T-helper 9 cell (primary cell): ENCODE data around the gene PRELID1.
A peak's percentile ranks its signal among the peaks of the same experiment; 100 is the strongest.
"Not testable (repeated sequence)": the region's sequence is repeated elsewhere in the genome, so short reads cannot be mapped to it uniquely, and the experiment has no call there.

Experiments used
- DNase-seq: peaks from one replicate; pipeline ENCODE4 v3.0.0-alpha.2; 2020

PRELID1 gene

GRCh38 chr5:177336603-177337494 is 33.2 kb downstream of the PRELID1 start:
- DNase-seq, result no peak

- DNase-seq, result no peak
Observed at GRCh38 chr5:177338251-177339106, 34.9 kb downstream of the PRELID1 start.

- DNase-seq, result no peak
Observed at GRCh38 chr5:177339107-177339638, 35.6 kb downstream of the PRELID1 start.

- not testable (repeated sequence) for DNase-seq
Observed at GRCh38 chr5:177343000-177343399, 39.4 kb downstream of the PRELID1 start.

- no peak for DNase-seq
Observed at GRCh38 chr5:177343777-177344176, 40.2 kb downstream of the PRELID1 start.

- no peak for DNase-seq
Observed at GRCh38 chr5:177344891-177345290, 41.3 kb downstream of the PRELID1 start.

- no peak for DNase-seq
Observed at GRCh38 chr5:177346820-177347219, 43.2 kb downstream of the PRELID1 start.

GRCh38 chr5:177347699-177348098 is 44.1 kb downstream of the PRELID1 start:
- no peak for DNase-seq

- no peak for DNase-seq
Observed at GRCh38 chr5:177349362-177349647, 45.7 kb downstream of the PRELID1 start.

GRCh38 chr5:177349762-177350161 is 46.2 kb downstream of the PRELID1 start:
- DNase-seq, result no peak

GRCh38 chr5:177350776-177351391 is 47.3 kb downstream of the PRELID1 start:
- no peak for DNase-seq

- peak; percentile 81 for DNase-seq
Observed at GRCh38 chr5:177351392-177352329, 48.1 kb downstream of the PRELID1 start, which contains the start of gene LMAN2. Gene LMAN2, minus strand, starts transcription at chr5:177351668. Its CDS starts 21 bp downstream, at chr5:177351647.

GRCh38 chr5:177353093-177353492 is 49.5 kb downstream of the PRELID1 start:
- no peak for DNase-seq

GRCh38 chr5:177354256-177354655 is 50.7 kb downstream of the PRELID1 start:
- no peak for DNase-seq

- DNase-seq, result no peak
Observed at GRCh38 chr5:177354711-177355110, 51.1 kb downstream of the PRELID1 start.

GRCh38 chr5:177355162-177355867 is 51.7 kb downstream of the PRELID1 start:
- DNase-seq, result no peak

GRCh38 chr5:177355868-177356168 is 52.2 kb downstream of the PRELID1 start:
- no peak for DNase-seq
